ENCODE results near the gene MARF1. TPM values are rescaled to one million over a fixed set of nuclear protein-coding genes. Genes with fewer than 3 reads are reported as not detected.

Gene MARF1
- polyA plus RNA-seq, 1 experiment, result 31.6 TPM

GRCh38 chr16:15599303-15600070 is 43.5 kb downstream of the MARF1 start:
- Histone ChIP-seq H3K4me3 (ENCODE audit: low read depth, low read length) (no peak overlapping the region), H3K27me3 (ENCODE audit: control insufficient read depth, insufficient read depth, low read length) (no peaks in the 10 kb centered on the region), H3K27ac (ENCODE audit: low read depth, low read length) (no peak overlapping the region), H3K9me3 (ENCODE audit: control insufficient read depth, insufficient read depth, low read length) (no peaks in the 10 kb centered on the region)
- ChIA-PET POLR2A (no interaction called here), CTCF (interaction anchor here (0.9 kb wide), 1 partner anchor 83 kb away, joined by 5 read pairs; no protein-coding TSS in a partner anchor)
- no peak for DNase-seq (ENCODE audit: low read depth, low spot score)
- TF ChIP-seq, protein P1, sequence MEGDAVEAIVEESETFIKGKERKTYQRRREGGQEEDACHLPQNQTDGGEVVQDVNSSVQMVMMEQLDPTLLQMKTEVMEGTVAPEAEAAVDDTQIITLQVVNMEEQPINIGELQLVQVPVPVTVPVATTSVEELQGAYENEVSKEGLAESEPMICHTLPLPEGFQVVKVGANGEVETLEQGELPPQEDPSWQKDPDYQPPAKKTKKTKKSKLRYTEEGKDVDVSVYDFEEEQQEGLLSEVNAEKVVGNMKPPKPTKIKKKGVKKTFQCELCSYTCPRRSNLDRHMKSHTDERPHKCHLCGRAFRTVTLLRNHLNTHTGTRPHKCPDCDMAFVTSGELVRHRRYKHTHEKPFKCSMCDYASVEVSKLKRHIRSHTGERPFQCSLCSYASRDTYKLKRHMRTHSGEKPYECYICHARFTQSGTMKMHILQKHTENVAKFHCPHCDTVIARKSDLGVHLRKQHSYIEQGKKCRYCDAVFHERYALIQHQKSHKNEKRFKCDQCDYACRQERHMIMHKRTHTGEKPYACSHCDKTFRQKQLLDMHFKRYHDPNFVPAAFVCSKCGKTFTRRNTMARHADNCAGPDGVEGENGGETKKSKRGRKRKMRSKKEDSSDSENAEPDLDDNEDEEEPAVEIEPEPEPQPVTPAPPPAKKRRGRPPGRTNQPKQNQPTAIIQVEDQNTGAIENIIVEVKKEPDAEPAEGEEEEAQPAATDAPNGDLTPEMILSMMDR (IDR thresholded peaks at IDR 0.05; ENCODE audit: low read depth, low read length), result no peak

DNA sequence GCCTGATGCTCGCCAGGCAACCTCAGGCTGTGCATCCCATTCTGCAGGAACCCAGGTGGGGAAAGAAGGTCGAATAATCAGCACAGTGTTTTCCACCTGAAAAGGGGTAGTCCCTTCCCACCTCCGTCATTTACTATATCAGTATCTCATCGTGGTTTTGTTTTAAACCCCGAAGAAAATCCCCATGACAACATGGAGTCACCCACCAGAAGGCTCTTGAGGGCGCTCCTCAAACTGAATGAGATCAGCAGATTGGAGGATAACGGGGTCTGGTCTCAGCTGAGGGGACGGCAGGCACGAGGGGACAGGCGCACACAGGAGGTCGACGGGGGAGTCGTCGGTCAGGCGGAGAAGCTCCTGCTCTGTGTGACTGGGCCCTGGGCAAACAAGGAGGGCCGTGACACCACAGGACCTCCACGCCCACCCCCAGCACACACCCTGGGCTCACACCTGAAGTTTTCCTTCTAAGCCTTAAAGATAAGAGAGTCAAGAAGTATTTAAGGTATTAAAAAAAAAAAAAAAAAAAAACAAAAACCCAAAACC is 44.2 kb downstream of the MARF1 start:
- no peak overlapping the region for H3K4me3 ChIP-seq (ENCODE audit: low read depth, low read length)
- H3K27ac ChIP-seq (ENCODE audit: low read depth, low read length), result no peak overlapping the region
- TF ChIP-seq, protein P1 (IDR thresholded peaks at IDR 0.05; ENCODE audit: low read depth, low read length), result no peak
- ChIA-PET CTCF (interaction anchor here (0.9 kb wide), 1 partner anchor 84 kb away, joined by 5 read pairs; no protein-coding TSS in a partner anchor), POLR2A (no interaction called here)
- DNase-seq (ENCODE audit: low read depth, low spot score), result no peak
- no peaks in the 10 kb centered on the region for H3K9me3 ChIP-seq (ENCODE audit: control insufficient read depth, insufficient read depth, low read length)
- H3K27me3 ChIP-seq (ENCODE audit: control insufficient read depth, insufficient read depth, low read length), result no peaks in the 10 kb centered on the region

DNA sequence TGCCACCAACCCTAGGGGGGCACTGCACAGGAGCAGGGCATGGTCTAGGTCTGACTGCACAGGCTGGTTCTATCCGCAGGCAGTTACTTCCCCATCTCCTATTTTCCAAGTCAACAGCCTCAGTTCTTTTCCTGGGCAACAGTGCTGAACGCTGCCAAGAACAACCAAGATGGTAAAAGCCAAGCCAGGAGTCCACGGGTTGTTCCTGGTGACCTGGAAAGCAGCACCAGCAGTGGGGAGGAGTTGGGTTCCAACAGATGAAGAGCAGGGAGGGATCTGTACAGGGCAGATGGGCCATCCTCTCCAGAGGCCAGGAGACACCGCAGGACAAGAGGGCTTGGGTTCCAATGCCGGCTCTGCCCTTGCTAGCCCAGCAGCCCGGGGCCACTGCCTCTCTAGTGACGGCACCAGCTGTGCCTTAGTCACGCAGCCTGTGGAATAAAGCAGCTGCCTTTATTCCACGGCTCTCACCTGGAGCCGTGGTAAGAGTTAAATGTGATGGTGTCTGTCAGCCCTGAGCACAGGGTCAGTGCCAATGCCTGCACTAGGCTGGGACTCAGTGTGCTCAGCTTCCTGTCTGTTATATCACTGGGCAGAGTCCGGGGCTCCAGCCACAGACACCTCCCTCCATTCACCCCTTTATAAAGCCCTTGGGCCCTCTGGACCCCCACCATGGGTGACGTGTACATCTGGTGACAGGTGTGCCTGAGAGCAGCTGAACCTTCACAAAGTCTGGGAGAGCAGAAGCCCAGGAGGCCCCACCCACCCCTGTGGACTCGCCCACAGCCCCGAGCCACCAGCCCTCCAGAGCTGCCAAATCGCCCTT is 44.9 kb downstream of the MARF1 start:
- H3K4me3 ChIP-seq (ENCODE audit: low read depth, low read length), result no peak overlapping the region
- no peak for DNase-seq (ENCODE audit: low read depth, low spot score)
- no peaks in the 10 kb centered on the region for H3K27me3 ChIP-seq (ENCODE audit: control insufficient read depth, insufficient read depth, low read length)
- H3K27ac ChIP-seq (ENCODE audit: low read depth, low read length), result no peak overlapping the region
- CTCF ChIA-PET, result no interaction called here
- TF ChIP-seq, protein P1 (IDR thresholded peaks at IDR 0.05; ENCODE audit: low read depth, low read length), result no peak
- POLR2A ChIA-PET, result no interaction called here
- no peaks in the 10 kb centered on the region for H3K9me3 ChIP-seq (ENCODE audit: control insufficient read depth, insufficient read depth, low read length)

- Histone ChIP-seq H3K27me3 (ENCODE audit: control insufficient read depth, insufficient read depth, low read length) (no peaks in the 10 kb centered on the region), H3K4me3 (ENCODE audit: low read depth, low read length) (no peak overlapping the region), H3K27ac (ENCODE audit: low read depth, low read length) (no peak overlapping the region), H3K9me3 (ENCODE audit: control insufficient read depth, insufficient read depth, low read length) (no peaks in the 10 kb centered on the region; the same call in 1 of the 2 replicates)
- TF ChIP-seq, protein P1 (IDR thresholded peaks at IDR 0.05; ENCODE audit: low read depth, low read length), result no peak
- no peak for DNase-seq (ENCODE audit: low read depth, low spot score)
- ChIA-PET CTCF (no interaction called here), POLR2A (interaction anchor here (0.6 kb wide), 1 partner anchor 108 kb away, joined by 3 read pairs; no protein-coding TSS in a partner anchor)
Measured at GRCh38 chr16:15597135-15597534, 45.8 kb downstream of the MARF1 start.

All from AG04450 (cell line).